Endothelial cell of umbilical vein (primary cell): ENCODE results near the gene HTRA3.

Experiments
- EZH2 ChIP-seq: IDR thresholded peaks from 2 replicates; pipeline ENCODE4 v1.6.1; 2012; ENCODE audit warnings: borderline replicate concordance, low read depth, mild to moderate bottlenecking, moderate library complexity, low read length, inconsistent platforms; ENCODE audit not compliant: severe bottlenecking
- MYC ChIP-seq: IDR thresholded peaks from one replicate; pipeline ENCODE4 v1.6.1; 2011; ENCODE audit warnings: mild to moderate bottlenecking, low read depth, low read length
- POLR2A ChIP-seq: IDR thresholded peaks from 2 replicates; pipeline ENCODE4 v1.6.1; 2012; ENCODE audit warnings: low read depth, mild to moderate bottlenecking, control low read depth, low read length
- POLR2AphosphoS5 ChIP-seq: IDR thresholded peaks from 2 replicates; pipeline ENCODE4 v1.6.1; 2012; ENCODE audit warnings: low read depth, mild to moderate bottlenecking, control low read depth, low read length, moderate library complexity; ENCODE audit not compliant: insufficient read depth
- TF ChIP-seq, protein P1 (sequence below), 2 donors: IDR thresholded peaks; 1 replicate in 1 of 2; 2 replicates in 1 of 2; pipeline ENCODE4 v1.5.1; 2011; ENCODE audit warnings: low read length in 2 of 2, mild to moderate bottlenecking in 2 of 2, moderate library complexity in 2 of 2, control low read depth in 1 of 2, inconsistent platforms in 1 of 2, low read depth in 1 of 2; ENCODE audit not compliant: insufficient read depth in 1 of 2; ENCODE audit errors: extremely low read depth in 1 of 2

DNA sequence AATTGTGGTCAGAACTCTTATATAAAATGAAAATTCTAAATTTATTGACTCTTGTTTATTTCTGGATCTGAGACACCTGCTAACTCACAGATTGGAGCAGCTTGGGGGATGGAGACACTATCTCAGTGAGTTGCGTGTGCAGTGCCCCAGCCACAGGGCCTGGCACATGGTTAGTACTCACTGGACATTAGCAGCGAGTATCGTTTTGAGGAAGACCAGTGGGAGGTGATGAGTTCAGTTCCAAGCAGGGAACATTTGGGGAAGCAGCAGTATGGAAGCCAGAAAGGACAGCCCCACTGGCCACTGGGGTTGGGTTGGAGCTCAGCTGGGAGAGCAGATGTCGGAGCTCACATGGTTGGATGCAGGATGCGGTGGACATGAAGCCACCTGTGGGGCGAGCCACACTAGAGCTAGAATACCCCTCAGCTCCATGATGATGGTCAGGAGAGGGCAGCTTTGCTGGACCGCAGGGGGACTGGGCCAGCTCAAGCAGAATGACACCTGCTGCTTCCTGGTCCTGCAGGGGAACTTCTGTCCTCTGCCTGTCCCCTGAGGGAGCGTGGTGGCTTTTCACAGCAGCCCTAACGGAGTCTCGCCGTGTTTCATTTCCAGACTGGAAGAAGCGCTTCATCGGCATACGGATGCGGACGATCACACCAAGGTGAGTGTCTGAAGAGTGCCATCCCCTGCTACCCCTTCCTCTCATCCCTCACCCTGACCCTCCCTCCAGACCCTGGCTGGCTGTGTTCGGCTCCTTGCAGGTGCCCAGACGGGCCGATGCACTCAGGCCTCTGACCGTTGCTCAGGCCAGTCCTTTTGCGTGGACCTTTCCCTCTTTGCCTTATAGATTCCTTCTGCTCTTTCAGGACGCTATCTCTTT is 32.5 kb downstream of the HTRA3 start:
- TF ChIP-seq, protein P1, sequence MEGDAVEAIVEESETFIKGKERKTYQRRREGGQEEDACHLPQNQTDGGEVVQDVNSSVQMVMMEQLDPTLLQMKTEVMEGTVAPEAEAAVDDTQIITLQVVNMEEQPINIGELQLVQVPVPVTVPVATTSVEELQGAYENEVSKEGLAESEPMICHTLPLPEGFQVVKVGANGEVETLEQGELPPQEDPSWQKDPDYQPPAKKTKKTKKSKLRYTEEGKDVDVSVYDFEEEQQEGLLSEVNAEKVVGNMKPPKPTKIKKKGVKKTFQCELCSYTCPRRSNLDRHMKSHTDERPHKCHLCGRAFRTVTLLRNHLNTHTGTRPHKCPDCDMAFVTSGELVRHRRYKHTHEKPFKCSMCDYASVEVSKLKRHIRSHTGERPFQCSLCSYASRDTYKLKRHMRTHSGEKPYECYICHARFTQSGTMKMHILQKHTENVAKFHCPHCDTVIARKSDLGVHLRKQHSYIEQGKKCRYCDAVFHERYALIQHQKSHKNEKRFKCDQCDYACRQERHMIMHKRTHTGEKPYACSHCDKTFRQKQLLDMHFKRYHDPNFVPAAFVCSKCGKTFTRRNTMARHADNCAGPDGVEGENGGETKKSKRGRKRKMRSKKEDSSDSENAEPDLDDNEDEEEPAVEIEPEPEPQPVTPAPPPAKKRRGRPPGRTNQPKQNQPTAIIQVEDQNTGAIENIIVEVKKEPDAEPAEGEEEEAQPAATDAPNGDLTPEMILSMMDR (IDR thresholded peaks at IDR 0.05; ENCODE audit: extremely low read depth in 1 of 2, insufficient read depth in 1 of 2, low read depth in 1 of 2, low read length in 2 of 2): no peak
- TF ChIP-seq POLR2AphosphoS5 (no peak), POLR2A (no peak), EZH2 (no peak), MYC (no peak)
